ENCODE measurements around the gene GALNT2.

DNA sequence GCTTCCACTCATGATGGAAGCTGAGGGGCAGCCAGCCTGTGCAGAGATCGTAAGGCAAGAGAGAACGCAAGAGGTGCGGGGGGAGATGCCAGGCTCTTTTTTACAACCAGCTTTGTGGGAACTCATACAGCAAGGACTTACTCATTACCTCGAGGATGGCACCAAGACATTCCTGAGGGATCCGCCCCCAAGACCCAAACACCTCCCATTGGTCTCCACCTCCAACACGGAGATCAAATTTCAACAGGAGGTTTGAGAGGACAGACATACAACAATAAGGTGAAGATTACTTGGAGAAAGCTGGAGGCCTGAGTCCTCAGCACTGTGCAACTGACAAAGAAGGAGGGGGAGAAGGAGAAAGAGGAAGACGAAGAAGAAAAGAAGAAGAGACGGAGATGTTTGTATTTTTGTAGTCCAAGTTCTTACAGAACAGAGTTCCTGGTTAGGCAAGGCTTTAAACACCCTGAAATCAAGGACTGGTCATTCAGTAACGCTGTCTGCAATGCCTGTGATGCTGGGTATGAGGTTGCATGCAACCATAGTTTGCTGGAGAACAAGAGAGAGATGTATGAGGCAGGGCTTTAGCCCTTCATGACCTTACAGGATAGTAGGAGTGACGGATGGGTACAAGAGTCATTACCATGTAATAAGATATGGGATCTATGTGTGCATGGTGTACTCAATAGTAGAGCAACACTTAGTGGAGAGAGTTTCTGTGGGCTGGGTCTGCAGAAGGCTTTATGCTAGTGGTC, 19.7 kb upstream of the GALNT2 start:
- TF ChIP-seq POLR2AphosphoS5 (IDR thresholded peaks at IDR 0.05; ENCODE audit: borderline replicate concordance, low read depth, low read length) (no peak), EZH2 (IDR thresholded peaks at IDR 0.05) (no peak), FOXP2 (optimal IDR thresholded peaks at IDR 0.05; ENCODE audit: control extremely low read depth, extremely low read length, insufficient read depth) (no peak)
